ENCODE measurements around the gene PNMA8A.

DNA sequence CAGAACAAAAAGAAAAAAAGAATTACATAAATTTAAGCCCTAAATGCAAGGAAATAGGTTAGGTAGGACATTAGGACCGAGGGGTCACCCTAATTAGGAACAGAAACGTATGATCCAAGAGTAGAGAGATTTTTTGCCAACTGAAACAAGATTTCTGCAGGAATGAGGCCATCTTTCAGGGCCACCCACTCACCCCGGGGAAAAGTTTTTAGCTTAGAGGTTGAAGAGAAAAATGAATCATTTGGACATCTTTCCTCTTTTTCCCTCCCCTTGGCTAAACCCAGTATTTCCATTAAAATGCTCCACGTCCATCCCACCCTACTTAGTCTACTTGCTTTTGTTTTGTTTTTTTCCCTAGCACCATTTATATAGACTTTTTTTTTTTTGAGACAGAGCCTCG, 10.6 kb upstream of the PNMA8A start:
- TF ChIP-seq, protein P1, sequence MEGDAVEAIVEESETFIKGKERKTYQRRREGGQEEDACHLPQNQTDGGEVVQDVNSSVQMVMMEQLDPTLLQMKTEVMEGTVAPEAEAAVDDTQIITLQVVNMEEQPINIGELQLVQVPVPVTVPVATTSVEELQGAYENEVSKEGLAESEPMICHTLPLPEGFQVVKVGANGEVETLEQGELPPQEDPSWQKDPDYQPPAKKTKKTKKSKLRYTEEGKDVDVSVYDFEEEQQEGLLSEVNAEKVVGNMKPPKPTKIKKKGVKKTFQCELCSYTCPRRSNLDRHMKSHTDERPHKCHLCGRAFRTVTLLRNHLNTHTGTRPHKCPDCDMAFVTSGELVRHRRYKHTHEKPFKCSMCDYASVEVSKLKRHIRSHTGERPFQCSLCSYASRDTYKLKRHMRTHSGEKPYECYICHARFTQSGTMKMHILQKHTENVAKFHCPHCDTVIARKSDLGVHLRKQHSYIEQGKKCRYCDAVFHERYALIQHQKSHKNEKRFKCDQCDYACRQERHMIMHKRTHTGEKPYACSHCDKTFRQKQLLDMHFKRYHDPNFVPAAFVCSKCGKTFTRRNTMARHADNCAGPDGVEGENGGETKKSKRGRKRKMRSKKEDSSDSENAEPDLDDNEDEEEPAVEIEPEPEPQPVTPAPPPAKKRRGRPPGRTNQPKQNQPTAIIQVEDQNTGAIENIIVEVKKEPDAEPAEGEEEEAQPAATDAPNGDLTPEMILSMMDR (IDR thresholded peaks at IDR 0.05), result no peak
- TF ChIP-seq MEF2A (IDR thresholded peaks at IDR 0.05; ENCODE audit: borderline replicate concordance, low read depth), result no peak
- no peak for TF ChIP-seq TAF1 (IDR thresholded peaks at IDR 0.05; ENCODE audit: borderline replicate concordance, low read depth, low read length)
- TF ChIP-seq, protein P2, sequence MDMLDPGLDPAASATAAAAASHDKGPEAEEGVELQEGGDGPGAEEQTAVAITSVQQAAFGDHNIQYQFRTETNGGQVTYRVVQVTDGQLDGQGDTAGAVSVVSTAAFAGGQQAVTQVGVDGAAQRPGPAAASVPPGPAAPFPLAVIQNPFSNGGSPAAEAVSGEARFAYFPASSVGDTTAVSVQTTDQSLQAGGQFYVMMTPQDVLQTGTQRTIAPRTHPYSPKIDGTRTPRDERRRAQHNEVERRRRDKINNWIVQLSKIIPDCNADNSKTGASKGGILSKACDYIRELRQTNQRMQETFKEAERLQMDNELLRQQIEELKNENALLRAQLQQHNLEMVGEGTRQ (IDR thresholded peaks at IDR 0.05; ENCODE audit: borderline replicate concordance, low read depth, low read length), result no peak
- TF ChIP-seq NFIC (IDR thresholded peaks at IDR 0.05; ENCODE audit: borderline replicate concordance), result no peak
